Sciatic nerve (tissue), 2 donors: ENCODE data around the gene PNMA8B. TPM values are rescaled to one million over a fixed set of nuclear protein-coding genes. Genes with fewer than 3 reads are reported as not detected.
"Not testable (repeated sequence)": the region's sequence is repeated elsewhere in the genome, so short reads cannot be mapped to it uniquely, and the experiment has no call there.

Experiments used
- ATAC-seq: fragments of 200-7000 bp; cut with Tn5 transposase; one replicate; pipeline ENCODE4 v1.9.1; 2020; ENCODE audit warnings: mild to moderate bottlenecking, moderate library complexity
- DNase-seq: peaks from one replicate; pipeline ENCODE4 v3.0.0-alpha.2; 2020; ENCODE audit warnings: low spot score
- intact Hi-C: fragments of 100-400 bp; cut with DNase I; formaldehyde crosslinking; loops from one replicate; pipeline ENCODE4 v1.14.2; 2022
- total RNA-seq: library from RNA; stranded (reverse); fragmentation: NEBNext Ultra II Directional; extraction: Animal tissue kit (Norgen Biotek cat#: 25700); gene quantifications from one replicate; pipeline ENCODE4 v1.2.1, GENCODE V29; 2021
- donor health status: DM: no; HTN: no; CAD: no.
- donor health status: DM: no; HTN: no; CAD: no.

PNMA8B gene, protein sequence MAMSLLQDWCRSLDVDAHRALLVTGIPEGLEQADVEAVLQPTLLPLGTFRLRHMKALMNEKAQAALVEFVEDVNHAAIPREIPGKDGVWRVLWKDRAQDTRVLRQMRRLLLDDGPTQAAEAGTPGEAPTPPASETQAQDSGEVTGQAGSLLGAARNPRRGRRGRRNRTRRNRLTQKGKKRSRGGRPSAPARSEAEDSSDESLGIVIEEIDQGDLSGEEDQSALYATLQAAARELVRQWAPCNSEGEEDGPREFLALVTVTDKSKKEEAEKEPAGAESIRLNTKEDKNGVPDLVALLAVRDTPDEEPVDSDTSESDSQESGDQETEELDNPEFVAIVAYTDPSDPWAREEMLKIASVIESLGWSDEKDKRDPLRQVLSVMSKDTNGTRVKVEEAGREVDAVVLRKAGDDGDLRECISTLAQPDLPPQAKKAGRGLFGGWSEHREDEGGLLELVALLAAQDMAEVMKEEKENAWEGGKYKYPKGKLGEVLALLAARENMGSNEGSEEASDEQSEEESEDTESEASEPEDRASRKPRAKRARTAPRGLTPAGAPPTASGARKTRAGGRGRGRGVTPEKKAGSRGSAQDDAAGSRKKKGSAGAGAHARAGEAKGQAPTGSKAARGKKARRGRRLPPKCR
- 3.6 TPM for total RNA-seq

DNA sequence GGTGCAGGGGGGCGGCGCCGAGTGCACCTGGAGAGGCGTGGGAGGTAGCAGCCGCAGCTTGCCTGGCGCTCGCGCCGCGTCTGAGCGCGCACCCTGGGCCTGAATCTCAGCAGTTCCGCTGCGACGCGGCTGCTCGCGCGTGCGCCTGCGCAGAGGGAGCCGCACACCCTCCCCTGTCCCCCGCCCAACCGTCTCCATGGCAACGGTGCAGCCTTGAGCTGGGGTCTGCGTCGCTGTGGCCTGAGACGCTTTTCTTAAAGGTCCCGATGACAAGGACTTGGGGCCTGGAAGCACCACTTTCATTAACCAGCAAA lies at the start of gene PNMA8B:
PNMA8B (minus strand) TSS at position 82 of the 314 bp plus-strand sequence. CDS start 402 bp downstream, outside the sequence.
- intact Hi-C loops = no loop called here
- DNase-seq (peak; percentile 80), ATAC-seq (peak; percentile 68)

DNA sequence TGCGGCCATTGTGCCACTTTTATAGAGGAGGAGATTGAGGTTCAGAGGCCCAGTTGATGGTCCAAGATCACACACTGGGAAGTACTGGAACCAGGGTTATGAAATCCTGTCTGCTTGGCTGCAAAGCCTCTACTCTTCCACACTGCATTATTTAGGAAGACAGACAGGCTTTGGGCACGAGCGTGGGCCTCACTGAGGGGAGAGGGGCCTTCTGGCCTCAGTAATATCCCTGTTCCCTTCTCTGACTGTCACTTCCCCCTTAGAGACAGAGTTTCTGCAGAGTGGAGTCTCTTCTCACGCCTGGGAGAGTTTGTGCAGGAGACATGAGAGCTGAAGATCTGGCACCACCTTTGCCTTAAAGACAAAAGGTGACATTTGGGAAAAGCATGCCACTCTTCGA lies 49.0 kb upstream of the PNMA8B start:
- ATAC-seq = no peak
- intact Hi-C loops = no loop called here

DNA sequence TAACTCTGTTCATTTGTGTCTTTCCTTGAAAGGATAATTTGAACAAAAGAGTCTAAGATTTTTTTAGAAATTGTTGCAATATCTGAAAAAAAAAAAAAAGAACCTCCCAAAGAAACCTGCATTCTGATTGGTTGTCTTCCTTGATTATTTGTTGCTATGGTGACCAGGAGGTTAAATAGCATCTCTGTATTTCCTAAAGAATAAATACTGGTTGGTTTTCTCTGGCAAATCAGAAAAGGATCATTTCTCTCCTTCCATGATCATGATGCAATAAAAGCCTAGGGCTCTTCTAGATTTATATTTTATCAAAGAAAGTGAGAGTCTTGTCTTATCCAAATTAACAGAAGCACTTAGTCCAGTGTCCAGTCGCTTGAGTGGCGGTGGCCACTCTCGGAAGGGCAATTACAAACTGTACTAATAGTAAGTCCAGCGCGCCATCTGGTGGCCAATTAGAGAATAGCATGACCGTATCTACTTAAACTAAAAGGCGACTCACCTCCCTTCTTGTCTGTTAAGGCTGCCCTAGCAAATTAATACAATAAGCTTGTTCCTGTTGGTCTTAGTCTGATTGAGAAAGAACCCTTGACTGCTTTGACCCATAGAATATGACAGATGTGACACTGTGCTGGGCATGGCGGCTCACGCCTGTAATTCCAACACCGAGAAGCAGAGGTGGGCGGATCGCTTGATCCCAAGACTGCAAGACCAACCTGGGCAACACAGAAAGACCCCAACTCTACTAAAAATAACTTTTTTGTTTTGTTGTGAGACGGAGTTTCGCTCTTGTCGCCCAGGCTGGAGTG lies 47.0 kb upstream of the PNMA8B start:
- DNase-seq = peak; percentile 97
- ATAC-seq = peak; percentile 89
- intact Hi-C loops = no loop called here

More for the DNA sequence above, 49.0 kb upstream of the PNMA8B start:
- peak; percentile 34 for DNase-seq

DNA sequence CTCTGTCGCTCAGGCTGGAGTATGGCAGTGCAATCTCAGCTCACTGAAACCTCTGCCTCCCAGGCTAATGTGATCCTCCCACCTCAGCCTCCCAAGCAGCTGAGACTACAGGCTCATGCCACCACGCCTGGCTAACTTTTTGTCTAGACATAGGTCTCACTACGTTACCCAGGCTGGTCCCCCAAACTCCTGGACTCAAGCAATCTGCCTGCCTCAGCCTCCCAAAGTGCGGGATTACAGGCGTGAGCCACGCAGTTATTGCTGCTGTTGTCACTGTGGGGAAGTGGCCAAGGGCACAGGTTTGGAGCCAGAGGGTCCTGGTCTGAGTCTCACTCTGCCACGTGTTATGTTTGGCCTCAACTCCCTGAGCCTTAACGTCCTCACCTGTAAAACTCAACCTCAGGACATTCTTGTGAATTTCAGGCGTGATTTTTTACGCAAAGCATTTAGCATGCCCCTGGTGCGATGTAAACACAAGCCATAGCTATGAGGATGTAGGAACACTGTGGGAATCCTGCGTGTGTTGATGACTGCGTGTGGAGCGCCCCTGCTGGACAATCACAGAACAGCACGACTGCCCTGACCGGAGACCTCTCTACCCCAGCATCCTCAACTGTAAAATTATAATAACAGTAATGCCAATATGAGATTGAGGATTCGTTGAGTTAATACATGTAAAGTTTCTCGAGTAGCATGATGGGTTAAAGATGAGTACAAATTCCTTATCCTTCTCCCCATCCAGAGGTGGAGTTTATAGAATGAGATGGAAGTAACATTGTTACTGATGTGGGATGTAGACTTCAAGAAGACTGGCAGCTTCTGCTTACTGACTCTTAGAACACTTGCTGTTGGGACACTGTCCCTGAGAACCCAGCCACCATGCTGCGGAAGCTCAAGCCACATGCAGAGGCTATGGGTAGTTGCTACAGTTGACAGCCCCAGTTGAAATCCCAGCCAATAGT lies 41.8 kb upstream of the PNMA8B start:
- ATAC-seq (peak; percentile 61), DNase-seq (peak; percentile 68)
- intact Hi-C loops = no loop called here

DNA sequence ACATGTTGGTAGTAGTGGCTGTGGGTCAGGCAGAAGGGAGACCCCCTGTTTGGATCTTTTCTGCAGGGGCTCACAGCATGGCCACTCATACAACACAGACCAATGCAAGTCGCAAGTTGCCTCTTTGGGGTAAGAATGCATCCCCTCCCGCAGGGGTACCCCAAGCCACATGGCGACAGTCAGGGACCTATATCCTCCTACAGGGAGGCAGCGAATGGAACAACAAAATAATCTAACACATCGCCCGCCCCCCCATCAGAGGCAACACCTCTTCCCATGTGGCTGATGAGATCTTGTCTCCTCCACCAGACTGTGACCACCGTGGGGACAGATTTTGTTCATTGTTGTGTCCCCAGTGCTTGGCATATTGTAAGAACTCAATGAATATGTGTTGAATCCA lies 40.7 kb upstream of the PNMA8B start:
- DNase-seq = peak; percentile 38
- intact Hi-C loops = no loop called here

DNA sequence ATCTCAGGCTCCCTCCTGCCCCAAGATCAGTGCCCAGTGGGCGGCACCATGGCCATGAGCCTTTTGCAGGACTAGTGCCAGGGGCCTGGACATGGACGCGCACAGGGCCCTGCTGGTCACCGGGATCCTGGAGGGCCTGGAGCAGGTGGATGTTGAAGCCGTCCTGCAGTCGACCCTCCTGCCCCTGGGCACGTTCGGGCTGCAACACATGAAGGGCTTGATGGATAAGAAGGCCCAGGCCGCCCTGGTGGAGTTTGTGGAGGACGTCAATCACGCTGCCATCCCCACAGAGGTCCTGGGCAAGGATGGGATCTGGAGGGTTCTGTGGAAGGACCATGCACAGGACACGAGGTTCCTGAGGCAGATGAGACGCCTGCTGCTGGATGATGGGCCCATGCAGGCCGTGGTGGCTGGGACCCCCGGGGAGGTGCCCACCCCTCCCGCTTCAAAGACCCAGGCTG lies 38.0 kb upstream of the PNMA8B start:
- intact Hi-C loops = loop anchor here (5.0 kb wide), 1 partner anchor 129 kb away; the partner anchor contains the start of gene DACT3
- peak; percentile 42 for DNase-seq
- no peak for ATAC-seq

More for the DNA sequence above, 40.7 kb upstream of the PNMA8B start:
- no peak for ATAC-seq

DNA sequence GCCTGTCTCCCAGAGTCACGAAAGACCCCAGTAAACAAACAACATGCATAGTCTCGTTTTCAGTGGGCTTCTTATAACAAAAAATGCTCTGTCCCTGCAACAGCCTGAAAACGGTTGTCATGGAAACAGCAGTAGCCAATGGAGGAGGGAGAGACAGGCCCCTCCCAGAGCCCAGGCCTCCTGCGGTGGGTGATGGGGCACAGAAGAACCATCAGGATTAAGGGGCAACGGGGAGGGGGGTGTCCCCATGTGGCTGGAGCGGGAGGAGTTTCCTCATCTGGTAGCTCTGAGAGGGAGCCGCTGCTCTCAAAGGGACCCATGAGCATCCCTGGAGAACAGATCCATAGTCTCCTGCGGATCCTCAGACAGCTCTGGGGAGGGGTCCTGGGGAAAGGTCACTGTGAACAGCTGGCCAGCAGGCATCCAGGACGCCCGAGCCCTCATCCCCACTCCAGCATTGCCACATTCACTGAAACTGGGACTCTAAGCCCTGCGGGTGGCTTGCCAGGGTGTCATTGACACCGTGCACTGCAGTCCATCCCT lies 37.5 kb upstream of the PNMA8B start:
- ATAC-seq (no peak), DNase-seq (peak; percentile 31)
- intact Hi-C loops = loop anchor here (5.0 kb wide), 1 partner anchor 129 kb away; the partner anchor contains the start of gene DACT3

DNA sequence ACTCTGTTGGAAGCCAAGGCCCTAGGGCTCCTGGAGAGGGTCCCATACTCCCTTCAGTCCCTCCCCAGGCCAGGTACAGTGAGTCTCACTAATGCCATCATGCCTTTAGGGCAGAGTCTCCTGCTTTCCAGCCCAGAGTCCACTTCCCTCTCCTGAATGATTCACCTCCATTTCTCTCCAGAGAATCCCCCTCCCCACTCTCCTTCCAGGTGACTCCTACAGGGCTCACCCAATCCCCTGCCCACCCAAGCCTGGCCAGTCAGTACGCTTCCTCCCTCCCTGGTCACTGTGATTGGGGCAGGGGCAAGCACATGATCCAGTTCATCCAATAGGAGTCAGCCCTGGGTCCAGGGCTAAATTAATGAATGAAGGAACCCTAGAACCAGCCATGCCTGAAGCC lies 35.0 kb upstream of the PNMA8B start:
- intact Hi-C loops = loop anchor here (5.0 kb wide), 1 partner anchor 132 kb away; the partner anchor contains the start of gene DACT3
- peak; percentile 45 for DNase-seq
- no peak for ATAC-seq

DNA sequence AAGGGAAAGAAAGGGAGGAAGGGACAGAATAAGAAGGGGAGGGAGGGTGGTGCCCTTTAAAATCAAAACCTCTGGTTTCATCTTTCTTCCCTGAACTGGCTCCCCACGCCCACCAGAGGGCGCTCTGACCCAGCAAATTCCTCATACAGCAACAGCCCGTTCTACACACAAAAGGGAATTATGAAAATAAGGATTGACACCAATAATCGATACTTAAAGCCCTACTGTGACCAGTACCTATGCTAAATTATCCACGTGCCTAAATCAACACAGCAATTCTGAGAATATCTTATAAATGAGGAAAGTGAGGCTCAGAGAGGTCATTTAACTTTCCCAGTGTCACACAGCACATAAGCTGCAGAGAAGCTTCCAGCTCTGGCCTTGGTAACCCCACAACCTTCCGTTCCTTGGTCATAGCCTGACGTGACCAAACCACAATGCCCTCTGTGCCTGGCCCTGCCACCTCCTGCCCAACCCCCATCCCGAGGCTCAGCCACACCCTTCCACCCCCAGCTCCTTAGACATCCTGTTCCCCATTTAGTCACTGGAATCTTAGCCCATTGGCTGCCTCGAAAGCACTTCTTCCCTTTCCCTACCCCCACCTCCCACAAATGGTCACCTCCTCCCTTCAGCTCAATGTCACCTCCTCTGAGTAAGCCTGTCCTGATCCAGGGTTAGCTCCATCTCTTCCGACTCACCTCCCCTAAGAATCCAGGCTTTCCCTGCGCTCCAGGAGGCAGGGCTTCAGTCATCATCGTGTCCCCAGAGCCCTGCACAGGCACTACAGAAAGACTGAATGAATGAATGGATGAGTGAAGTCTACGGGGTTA lies 34.2 kb upstream of the PNMA8B start:
- ATAC-seq = peak; percentile 74
- intact Hi-C loops = loop anchor here (5.0 kb wide), 1 partner anchor 132 kb away; the partner anchor contains the start of gene DACT3
- DNase-seq = peak; percentile 85

DNA sequence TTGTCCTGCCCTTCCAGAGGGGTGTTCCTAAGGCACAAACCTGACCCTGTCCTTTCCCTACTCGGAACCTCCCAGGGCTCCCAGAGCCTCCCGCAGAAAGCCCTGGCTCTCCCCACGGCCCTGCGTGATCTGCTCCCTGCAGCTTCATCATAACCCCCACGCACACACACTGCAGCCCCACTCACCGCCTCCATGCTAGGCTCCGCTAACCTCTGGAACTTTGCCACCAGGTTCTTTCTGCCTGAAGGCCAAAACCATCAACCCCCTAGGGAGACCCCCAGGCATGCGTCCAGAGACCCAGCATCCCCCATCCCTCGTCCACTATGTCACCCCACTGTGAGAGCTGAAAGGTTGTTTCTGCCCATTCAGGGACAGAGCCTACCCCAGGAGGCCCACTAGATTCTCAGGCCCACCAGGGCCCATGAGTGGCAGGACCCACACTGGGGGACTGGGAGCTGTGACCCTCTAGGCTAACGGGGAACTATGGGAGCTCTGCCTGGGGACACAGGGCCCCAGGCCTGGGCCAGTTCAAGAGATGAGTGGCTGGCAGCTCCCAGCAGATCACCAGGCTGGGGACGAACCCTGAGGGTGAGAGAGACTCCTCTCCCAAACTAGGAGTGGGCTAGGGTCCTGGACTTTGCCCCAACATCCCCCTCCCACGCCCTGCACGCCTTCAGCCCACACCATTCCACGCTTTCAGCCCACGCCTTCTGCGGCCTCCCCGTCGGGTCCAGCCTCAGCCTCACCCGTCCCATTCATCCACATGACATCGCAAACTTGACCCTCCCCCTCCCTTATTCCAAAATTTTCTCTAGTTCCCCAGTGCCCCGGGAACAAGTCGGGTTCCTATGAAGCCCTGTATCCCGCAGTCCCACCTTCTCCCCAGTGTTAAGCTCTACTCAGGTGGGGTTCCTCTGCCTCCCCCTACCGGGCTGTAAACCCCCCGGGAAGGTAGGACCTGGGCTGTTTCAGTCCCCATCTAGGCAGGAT lies 33.2 kb upstream of the PNMA8B start:
- ATAC-seq = peak; percentile 5
- DNase-seq = no peak
- intact Hi-C loops = no loop called here

DNA sequence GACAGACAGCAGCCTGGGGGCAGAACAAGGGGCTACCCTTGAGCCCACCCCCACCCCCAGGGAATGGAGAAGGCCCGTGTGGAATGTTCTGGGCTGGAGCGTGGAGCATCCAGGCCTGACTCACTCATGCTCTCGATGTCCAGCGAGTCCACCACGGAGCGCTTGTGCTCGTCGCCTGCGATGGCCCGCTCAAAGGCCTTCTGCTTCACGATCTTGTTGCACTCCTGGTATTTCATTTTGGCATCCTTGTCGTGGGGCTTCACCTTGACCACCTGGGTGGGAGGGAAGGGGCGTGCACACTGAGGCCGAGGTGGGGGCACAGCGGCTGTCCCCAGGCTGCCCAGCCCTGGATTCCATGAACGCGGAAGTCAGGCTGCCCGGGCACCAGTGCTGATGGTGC lies 31.1 kb upstream of the PNMA8B start:
- intact Hi-C loops, ATAC-seq, DNase-seq: not testable (repeated sequence)

DNA sequence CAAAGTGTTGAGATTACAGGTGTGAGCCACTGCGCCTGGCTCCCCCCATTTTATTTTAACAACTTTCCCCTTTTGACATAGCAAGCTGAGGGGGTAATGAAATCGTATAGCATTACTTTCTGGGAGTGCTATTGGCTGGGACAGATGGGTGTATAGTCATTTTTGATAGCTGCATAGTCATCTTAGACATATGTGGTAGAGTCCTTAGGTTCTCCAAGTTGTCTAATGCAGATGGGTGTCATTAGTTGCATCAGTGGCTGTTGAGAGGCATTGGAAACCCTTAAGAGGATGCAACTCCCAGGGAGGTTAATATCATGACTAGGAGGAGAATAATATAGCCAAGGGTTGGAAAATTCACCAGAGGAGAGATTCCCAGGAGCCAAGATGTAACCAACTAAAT lies 28.6 kb upstream of the PNMA8B start:
- intact Hi-C loops = no loop called here
- DNase-seq (no peak), ATAC-seq (no peak)

DNA sequence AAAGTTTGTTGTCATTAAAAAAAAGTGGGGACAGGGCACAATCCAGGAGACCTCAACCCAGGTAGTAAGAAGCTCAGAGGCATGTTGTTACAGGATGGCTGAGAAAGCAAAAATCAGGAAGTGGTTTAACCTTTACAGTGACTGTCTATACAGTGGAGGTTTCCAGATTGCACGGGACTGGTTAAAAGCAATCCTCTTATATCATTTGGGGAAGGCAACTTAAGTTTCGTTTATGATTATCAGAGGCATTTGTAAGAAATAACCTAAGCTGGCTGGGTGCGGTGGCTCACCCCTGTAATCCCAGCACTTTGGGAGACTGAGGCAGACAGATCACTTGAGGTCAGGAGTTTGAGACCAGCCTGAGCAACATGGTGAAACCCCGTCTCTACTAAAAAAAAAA lies 27.3 kb upstream of the PNMA8B start:
- ATAC-seq, intact Hi-C loops, DNase-seq: not testable (repeated sequence)

DNA sequence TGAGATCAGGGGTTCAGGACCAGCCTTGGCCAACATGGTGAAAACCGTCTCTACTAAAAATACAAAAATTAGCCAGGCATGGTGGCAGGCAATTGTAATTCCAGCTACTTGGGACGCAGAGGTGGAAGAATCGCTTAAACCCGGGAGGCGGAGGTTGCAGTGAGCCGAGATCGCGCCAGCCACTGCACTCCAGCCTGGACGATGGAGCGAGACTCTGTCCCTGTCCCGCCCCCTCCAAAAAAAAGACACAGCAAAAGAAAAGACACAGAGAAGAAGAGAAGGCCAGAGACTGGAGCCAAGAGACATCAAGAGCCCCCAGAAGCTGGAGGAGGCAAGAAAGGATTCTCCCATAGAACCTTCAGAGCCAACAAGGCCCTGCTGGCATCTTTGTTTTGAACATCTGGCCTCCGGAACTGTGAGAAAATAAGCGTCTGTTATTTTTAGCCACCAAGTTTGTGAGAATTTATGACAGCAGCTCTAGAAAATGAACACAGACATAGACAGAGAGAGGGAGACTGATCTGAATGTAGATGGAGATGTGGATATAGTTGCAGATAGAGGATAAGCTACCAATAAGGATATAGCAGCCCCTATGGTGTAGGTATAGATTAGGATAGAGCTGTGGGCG lies 25.7 kb upstream of the PNMA8B start:
- intact Hi-C loops = no loop called here
- DNase-seq (no peak), ATAC-seq (no peak)

DNA sequence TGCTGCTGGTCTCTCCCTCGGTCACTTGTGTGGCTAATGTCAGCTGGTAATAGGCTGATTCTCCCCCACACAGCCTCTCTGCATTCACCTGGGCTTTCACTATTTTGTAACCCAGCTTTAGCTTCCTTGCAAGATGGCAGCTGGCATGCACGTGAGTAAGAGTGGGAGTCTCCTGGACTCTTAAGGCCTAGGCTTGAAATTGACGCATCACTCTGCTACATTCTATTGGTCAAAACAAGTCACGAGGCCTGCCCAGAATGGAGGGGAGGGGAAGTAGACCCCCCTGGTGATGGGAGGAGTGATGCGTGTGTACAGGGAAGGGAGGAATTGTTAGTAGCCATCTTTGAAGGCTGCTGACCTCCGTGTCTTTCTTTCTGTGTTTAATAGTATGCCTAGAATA lies 24.9 kb upstream of the PNMA8B start:
- ATAC-seq = no peak
- no peak for DNase-seq
- intact Hi-C loops = no loop called here
